Small intestine (tissue), 7 donors: Measurements from ENCODE around the gene MEGF11. TPM values are rescaled to one million over a fixed set of nuclear protein-coding genes. Genes with fewer than 3 reads are reported as not detected.
"Not testable (repeated sequence)": the region's sequence is repeated elsewhere in the genome, so short reads cannot be mapped to it uniquely, and the experiment has no call there.

Source experiments
- DNase-seq, 2 donors: peaks; one replicate each; pipeline versions ENCODE4 v3.0.0 to v3.0.0-alpha.2; 2013
- FAIRE-seq: peaks from 2 replicates; lab custom pipeline; 2012; peaks lifted over from hg19 to GRCh38; lab: Jason Lieb, UNC
- H3K27ac ChIP-seq, 3 donors: one replicate each; pipeline ENCODE4 v1.5.1; 2013; ENCODE audit warnings: low read length in 2 of 3, mild to moderate bottlenecking in 2 of 3, control low read depth in 1 of 3, inconsistent platforms in 1 of 3, low read depth in 1 of 3, moderate library complexity in 1 of 3
- H3K27me3 ChIP-seq, 3 donors: one replicate each; pipeline ENCODE4 v1.6.1; 2013; ENCODE audit warnings: low read length in 3 of 3, inconsistent platforms in 1 of 3; ENCODE audit not compliant: control insufficient read depth in 3 of 3, insufficient read depth in 3 of 3
- H3K36me3 ChIP-seq, 3 donors: one replicate each; pipeline ENCODE4 v1.6.1; 2013; ENCODE audit warnings: low read length in 3 of 3, inconsistent platforms in 1 of 3, low read depth in 1 of 3, mild to moderate bottlenecking in 1 of 3, moderate library complexity in 1 of 3; ENCODE audit not compliant: control insufficient read depth in 3 of 3, insufficient read depth in 2 of 3
- H3K4me1 ChIP-seq, 3 donors: one replicate each; pipeline ENCODE4 v1.6.1; 2013; ENCODE audit warnings: low read length in 2 of 3, inconsistent platforms in 1 of 3, low read depth in 1 of 3, mild to moderate bottlenecking in 1 of 3, moderate library complexity in 1 of 3; ENCODE audit not compliant: control insufficient read depth in 3 of 3, insufficient read depth in 2 of 3
- H3K4me3 ChIP-seq, 3 donors: one replicate each; pipeline ENCODE4 v1.5.1; 2013; ENCODE audit warnings: low read length in 3 of 3, control low read depth in 1 of 3, inconsistent platforms in 1 of 3, low read depth in 1 of 3, mild to moderate bottlenecking in 1 of 3, moderate library complexity in 1 of 3
- H3K9me3 ChIP-seq, 2 donors: one replicate each; pipeline ENCODE4 v1.6.1; 2013; ENCODE audit warnings: low read depth in 1 of 2, low read length in 1 of 2; ENCODE audit not compliant: control insufficient read depth in 2 of 2, insufficient read depth in 1 of 2
- WGBS, 3 donors: extraction: QIAGEN DNeasy Blood & Tissue Kit; methylation state at CpG; one replicate each; pipeline ENCODE4 v1.1.7; 2013; 5-methylcytosine and 5-hydroxymethylcytosine counted together
- polyA plus RNA-seq, 4 donors: library from polyadenylated mRNA; stranded (reverse) in 3 of 4; unstranded in 1 of 4; fragments of 200-250 nt in 3 of 4; fragments of 120-200 nt in 1 of 4; gene quantifications; one replicate each; pipeline versions ENCODE4 v1.2.1 to v1.2.3, GENCODE V29; 2013
- donor health status: healthy with polysubstance abuse.
- donor health status: control.
- donor health status: control.
- donor health status: Bipolar disorder and iron deficiency.
- donor health status: healthy.

Gene MEGF11
- polyA plus RNA-seq, 4 donors: 0.24 to 0.41 TPM; not detected in 2

GRCh38 chr15:65872596-65872995 lies 381.0 kb downstream of the MEGF11 start:
- Histone ChIP-seq H3K36me3 (peaks cover 0 to 17% (median 2%) of the 10 kb centered on the region in 3 donors), H3K27ac (peak overlapping the region in 1 of 3 donors; percentile 3)
- not testable (repeated sequence) for H3K4me3 ChIP-seq, FAIRE-seq, DNase-seq, H3K27me3 ChIP-seq, H3K4me1 ChIP-seq, H3K9me3 ChIP-seq
- 79 to 88% (median 87%) methylated on average over 5 of the region's 5 CpGs for WGBS, 3 donors

DNA sequence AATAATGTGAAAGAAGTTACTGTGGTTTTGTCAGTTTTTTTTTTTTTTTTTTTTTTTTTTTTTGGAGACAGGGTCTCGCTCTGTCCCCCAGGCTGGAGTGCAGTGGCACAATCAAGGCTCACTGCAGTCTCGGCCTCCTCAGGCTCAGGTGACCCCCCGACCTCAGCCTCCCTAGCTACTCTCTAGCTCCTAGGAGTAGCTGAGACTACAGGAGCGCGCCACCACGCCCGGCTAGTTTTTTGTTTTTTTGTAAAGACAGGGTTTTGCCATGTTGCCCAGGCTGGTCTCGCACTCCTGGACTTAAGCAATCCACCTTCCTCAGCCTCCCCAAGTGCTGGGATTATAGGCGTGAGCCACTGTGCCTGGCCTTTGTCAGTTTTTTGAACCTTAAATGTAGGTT lies 381.7 kb downstream of the MEGF11 start:
- not testable (repeated sequence) for H3K9me3 ChIP-seq, H3K4me1 ChIP-seq, DNase-seq, FAIRE-seq, H3K4me3 ChIP-seq, H3K27me3 ChIP-seq
- peak overlapping the region in 2 of 3 donors; percentile 49 to 98 for H3K27ac ChIP-seq
- peaks cover 0 to 17% (median 0%) of the 10 kb centered on the region in 3 donors for H3K36me3 ChIP-seq
- WGBS, 3 donors: 88 to 90% (median 89%) methylated on average over 9 of the region's 9 CpGs

GRCh38 chr15:65870889-65871533 lies 382.5 kb downstream of the MEGF11 start:
- H3K4me3 ChIP-seq: peak overlapping the region in 2 of 3 donors; percentile 86 to 90
- FAIRE-seq: no peak
- H3K36me3 ChIP-seq: peaks cover 0 to 13% (median 0%) of the 10 kb centered on the region in 3 donors
- peak; percentile 76 to 80 for DNase-seq
- no peaks in the 10 kb centered on the region for H3K27me3 ChIP-seq
- peak overlapping the region; percentile 85 to 98 (median 86) for H3K27ac ChIP-seq
- 6 to 23% (median 9%) methylated on average over 2 of the region's 2 CpGs for WGBS, 3 donors
- peaks cover 0 to 9% (median 8%) of the 10 kb centered on the region in 3 donors for H3K4me1 ChIP-seq
- no peaks in the 10 kb centered on the region for H3K9me3 ChIP-seq

DNA sequence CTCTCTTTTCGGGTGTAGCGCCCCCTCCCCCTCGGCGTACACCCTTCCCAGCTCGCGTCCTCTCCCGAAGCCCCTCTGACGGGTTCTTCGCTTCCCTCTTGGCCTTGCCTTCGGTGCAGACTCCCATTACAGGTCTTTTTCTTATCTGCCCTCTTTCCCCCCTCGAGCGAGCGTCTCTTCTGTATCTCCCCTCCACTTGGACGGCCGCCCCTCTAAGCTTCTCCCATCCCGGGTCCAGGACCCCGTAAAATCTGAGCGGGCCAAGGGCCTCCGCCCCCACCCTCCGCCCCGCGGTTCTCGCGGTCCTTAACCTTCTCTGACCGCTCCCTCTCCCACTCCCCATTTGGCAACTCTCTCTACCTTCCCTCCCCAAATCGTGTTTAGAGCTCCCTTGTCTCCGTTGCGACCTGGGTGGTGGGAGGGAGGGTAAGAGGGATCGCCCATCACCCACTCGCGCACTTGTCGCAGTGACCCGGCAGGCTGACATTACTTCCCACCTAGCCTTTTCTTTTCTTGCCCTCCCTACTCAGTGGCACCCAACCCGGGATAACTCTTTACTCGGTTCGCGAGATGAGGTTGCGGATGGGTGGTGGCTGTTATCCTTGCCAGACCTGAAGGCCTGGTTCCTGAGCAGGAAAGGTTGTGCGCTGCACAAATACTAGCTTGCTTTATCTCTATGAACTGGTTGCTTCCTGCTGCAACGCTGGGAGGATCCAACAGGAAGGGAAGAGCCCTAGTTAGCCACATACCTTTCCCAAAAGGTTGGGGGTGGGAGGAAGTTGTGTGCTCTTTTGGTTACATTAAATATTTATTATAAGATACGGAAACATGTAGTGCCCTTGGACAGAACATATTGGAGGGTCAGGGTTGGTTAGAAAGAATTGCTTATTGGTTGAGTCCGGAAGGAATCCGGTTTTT lies 383.3 kb downstream of the MEGF11 start:
- H3K27me3 ChIP-seq: no peaks in the 10 kb centered on the region
- peaks cover 0 to 9% (median 8%) of the 10 kb centered on the region in 3 donors for H3K4me1 ChIP-seq
- no peaks in the 10 kb centered on the region for H3K9me3 ChIP-seq
- DNase-seq (peak; percentile 79 to 85), FAIRE-seq (no peak)
- peaks cover 0 to 13% (median 0%) of the 10 kb centered on the region in 3 donors for H3K36me3 ChIP-seq
- H3K27ac ChIP-seq: peak overlapping the region; percentile 85 to 98 (median 86)
- peak overlapping the region; percentile 85 to 90 (median 86) for H3K4me3 ChIP-seq
- WGBS, 3 donors: 0 to 1% (median 1%) methylated on average over 41 to 43 of the region's 43 CpGs

- 0% methylated on average over 62 of the region's 62 CpGs for WGBS, 3 donors
- Histone ChIP-seq H3K36me3 (peaks cover 0 to 6% (median 0%) of the 10 kb centered on the region in 3 donors), H3K4me3 (peak within 1 kb of the TSS; percentile 85 to 90 (median 86)), H3K27ac (peak within 1 kb of the TSS; percentile 85 to 98 (median 86)), H3K4me1 (peaks cover 0 to 9% (median 8%) of the 10 kb centered on the region in 3 donors), H3K27me3 (no peaks in the 10 kb centered on the region), H3K9me3 (no peaks in the 10 kb centered on the region)
- FAIRE-seq: no peak
- peak; percentile 96 to 98 for DNase-seq
Observed at GRCh38 chr15:65869126-65869953, 384.2 kb downstream of the MEGF11 start, which contains the start of gene RAB11A. RAB11A (plus strand) TSS chr15:65869491; CDS start chr15:65869586, 95 bp downstream.

- Histone ChIP-seq H3K27ac (peak overlapping the region in 2 of 3 donors; percentile 85 to 98), H3K4me1 (peaks cover 0 to 9% (median 8%) of the 10 kb centered on the region in 3 donors), H3K27me3 (no peaks in the 10 kb centered on the region), H3K36me3 (peaks cover 0 to 1% (median 0%) of the 10 kb centered on the region in 3 donors), H3K9me3 (no peaks in the 10 kb centered on the region), H3K4me3 (peak overlapping the region in 2 of 3 donors; percentile 86 to 90)
- WGBS, 3 donors: 65 to 68% (median 66%) methylated on average over 11 of the region's 11 CpGs
- no peak for FAIRE-seq
- no peak for DNase-seq
Observed at GRCh38 chr15:65868546-65869125, 384.9 kb downstream of the MEGF11 start.

DNA sequence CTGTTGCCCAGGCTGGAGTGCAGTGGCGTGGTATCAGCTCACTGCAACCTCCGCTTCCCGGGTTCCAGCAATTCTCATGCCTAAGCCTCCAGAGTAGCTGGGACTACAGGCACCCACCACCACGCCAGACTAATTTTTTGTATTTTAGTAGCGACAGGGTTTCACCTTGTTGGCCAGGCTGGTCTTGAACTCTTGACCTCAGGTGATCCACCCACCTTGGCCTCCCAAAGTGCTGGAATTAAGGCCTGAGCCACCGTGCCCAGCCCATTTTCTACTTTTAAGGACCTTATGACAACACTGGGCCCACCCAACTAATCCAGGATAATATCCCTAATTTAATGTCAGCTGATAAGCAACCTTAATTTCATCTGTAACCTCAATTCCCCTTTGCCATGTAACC lies 385.6 kb downstream of the MEGF11 start:
- not testable (repeated sequence) for H3K27me3 ChIP-seq, H3K4me3 ChIP-seq, H3K27ac ChIP-seq, H3K36me3 ChIP-seq, FAIRE-seq, H3K9me3 ChIP-seq, H3K4me1 ChIP-seq, DNase-seq
- 92 to 96% (median 96%) methylated on average over 6 of the region's 6 CpGs for WGBS, 3 donors
